HL-60 (cell line): ENCODE results near the gene KCNG4.

Source experiments
- DNase-seq, 2 experiments: peaks; one replicate each; pipeline ENCODE4 v3.0.0-alpha.2; 2010 to 2020; ENCODE audit warnings: low read depth in 1 of 2, low spot score in 1 of 2
- H3K27ac ChIP-seq: fragments of 250-450 bp; sonication (Bioruptor Pico); replicated peaks from 2 replicates; pipeline ENCODE4 v1.5.1; 2020; ENCODE audit warnings: mild to moderate bottlenecking, moderate library complexity
- H3K27me3 ChIP-seq: fragments of 250-450 bp; sonication (Bioruptor Pico); 2 replicates; pipeline ENCODE4 v1.5.1; 2021; ENCODE audit warnings: mild to moderate bottlenecking, moderate library complexity; ENCODE audit not compliant: insufficient read depth, poor library complexity, severe bottlenecking
- H3K4me3 ChIP-seq: replicated peaks from 2 replicates; pipeline ENCODE4 v1.5.1; 2011; ENCODE audit warnings: mild to moderate bottlenecking, control low read depth, low read length; ENCODE audit not compliant: insufficient read depth
- GABPA ChIP-seq: IDR thresholded peaks from 2 replicates; pipeline ENCODE4 v1.6.1; 2012; ENCODE audit warnings: low read depth
- POLR2AphosphoS5 ChIP-seq: IDR thresholded peaks from 2 replicates; pipeline ENCODE4 v1.6.1; 2012; ENCODE audit warnings: low read depth
- REST ChIP-seq: IDR thresholded peaks from 2 replicates; pipeline ENCODE4 v1.6.1; 2012; ENCODE audit warnings: low read depth; ENCODE audit not compliant: insufficient replicate concordance
- SPI1 ChIP-seq: IDR thresholded peaks from 2 replicates; pipeline ENCODE4 v1.6.1; 2012; ENCODE audit warnings: low read depth, mild to moderate bottlenecking, borderline replicate concordance
- TF ChIP-seq, protein P1 (sequence below): IDR thresholded peaks from one replicate; pipeline ENCODE4 v1.5.1; 2011; ENCODE audit warnings: low read length, control low read depth, inconsistent platforms; ENCODE audit not compliant: insufficient read depth

KCNG4 gene

GRCh38 chr16:84184775-84185174 is 55.0 kb downstream of the KCNG4 start:
- TF ChIP-seq POLR2AphosphoS5: no peak
- TF ChIP-seq, protein P1, sequence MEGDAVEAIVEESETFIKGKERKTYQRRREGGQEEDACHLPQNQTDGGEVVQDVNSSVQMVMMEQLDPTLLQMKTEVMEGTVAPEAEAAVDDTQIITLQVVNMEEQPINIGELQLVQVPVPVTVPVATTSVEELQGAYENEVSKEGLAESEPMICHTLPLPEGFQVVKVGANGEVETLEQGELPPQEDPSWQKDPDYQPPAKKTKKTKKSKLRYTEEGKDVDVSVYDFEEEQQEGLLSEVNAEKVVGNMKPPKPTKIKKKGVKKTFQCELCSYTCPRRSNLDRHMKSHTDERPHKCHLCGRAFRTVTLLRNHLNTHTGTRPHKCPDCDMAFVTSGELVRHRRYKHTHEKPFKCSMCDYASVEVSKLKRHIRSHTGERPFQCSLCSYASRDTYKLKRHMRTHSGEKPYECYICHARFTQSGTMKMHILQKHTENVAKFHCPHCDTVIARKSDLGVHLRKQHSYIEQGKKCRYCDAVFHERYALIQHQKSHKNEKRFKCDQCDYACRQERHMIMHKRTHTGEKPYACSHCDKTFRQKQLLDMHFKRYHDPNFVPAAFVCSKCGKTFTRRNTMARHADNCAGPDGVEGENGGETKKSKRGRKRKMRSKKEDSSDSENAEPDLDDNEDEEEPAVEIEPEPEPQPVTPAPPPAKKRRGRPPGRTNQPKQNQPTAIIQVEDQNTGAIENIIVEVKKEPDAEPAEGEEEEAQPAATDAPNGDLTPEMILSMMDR: no peak
- TF ChIP-seq SPI1: no peak
- no peak for TF ChIP-seq REST
- no peak for TF ChIP-seq GABPA
- Histone ChIP-seq H3K27ac (no peak overlapping the region), H3K4me3 (no peak overlapping the region), H3K27me3 (no peaks in the 10 kb centered on the region)
- no peak for DNase-seq

DNA sequence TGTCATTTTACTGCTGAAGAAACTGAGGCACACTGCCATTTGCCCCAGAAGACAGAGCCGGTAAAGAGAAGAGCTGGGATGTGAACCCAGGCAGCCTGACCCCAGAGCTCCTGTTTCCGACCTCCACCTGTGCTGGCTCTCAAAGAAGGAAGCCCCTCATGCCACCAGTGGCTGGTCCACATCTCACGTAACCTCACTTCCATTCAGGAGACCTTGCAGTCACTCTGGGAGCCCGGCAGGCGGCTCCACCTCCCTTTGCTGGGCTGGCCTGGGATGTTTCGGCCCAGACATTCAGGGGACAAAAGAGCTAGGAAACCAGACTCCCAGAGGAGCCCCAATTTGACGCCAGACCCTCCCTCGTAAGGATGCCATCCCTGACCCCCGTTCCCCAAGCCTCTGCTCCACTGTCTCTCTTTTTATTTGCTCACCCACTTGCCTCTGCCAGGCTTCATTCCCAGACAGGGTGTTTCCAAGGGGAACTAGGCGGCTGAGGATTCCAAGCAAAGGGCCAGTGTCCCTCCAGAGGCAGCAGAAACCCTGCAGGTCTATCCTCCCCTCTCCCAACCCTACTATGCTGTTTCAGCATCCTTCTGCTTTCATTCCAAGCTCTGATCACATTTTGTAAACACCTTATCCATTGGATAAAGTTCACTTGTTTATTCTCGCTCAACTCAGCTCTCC is 55.8 kb downstream of the KCNG4 start:
- no peak overlapping the region for H3K27ac ChIP-seq
- H3K27me3 ChIP-seq: no peaks in the 10 kb centered on the region
- TF ChIP-seq GABPA: no peak
- no peak for TF ChIP-seq REST
- TF ChIP-seq, protein P1: no peak
- TF ChIP-seq SPI1: no peak
- no peak for TF ChIP-seq POLR2AphosphoS5
- no peak for DNase-seq
- H3K4me3 ChIP-seq: no peak overlapping the region

DNA sequence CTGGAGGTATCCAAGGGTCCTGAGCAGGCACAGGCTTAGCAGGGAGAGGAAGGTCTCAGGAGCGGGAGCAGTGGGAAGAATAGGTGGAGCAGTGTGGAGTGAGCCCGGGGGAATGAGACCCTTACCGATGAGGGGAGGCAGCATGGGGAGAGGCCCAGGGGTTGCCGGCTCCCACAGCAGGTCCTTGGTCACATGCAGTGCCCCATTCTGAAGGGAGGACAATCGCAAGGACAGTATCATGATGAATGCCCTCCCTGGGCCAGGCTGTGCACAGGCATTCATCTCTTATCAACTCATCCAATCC is 56.3 kb downstream of the KCNG4 start:
- Histone ChIP-seq H3K27me3 (no peaks in the 10 kb centered on the region), H3K27ac (no peak overlapping the region), H3K4me3 (no peak overlapping the region)
- DNase-seq: no peak
- TF ChIP-seq GABPA (no peak), POLR2AphosphoS5 (no peak), REST (no peak), SPI1 (no peak)
- TF ChIP-seq, protein P1: no peak
